Spinal cord (tissue), 10 donors: ENCODE measurements around the gene ZBTB16. TPM values are rescaled to one million over a fixed set of nuclear protein-coding genes. Genes with fewer than 3 reads are reported as not detected.

Experiments
- DNase-seq, 6 donors: peaks; one replicate each; pipeline versions ENCODE4 v3.0.0 to v3.0.0-alpha.2; 2013 to 2015; ENCODE audit warnings: low spot score in 6 of 6, low read depth in 4 of 6
- H3K27ac ChIP-seq: one replicate; pipeline ENCODE4 v1.5.1; 2013; ENCODE audit warnings: low read depth, low read length, control low read depth
- H3K27me3 ChIP-seq: one replicate; pipeline ENCODE4 v1.6.1; 2013; ENCODE audit warnings: low read length; ENCODE audit not compliant: control insufficient read depth, insufficient read depth
- H3K36me3 ChIP-seq: one replicate; pipeline ENCODE4 v1.6.1; 2013; ENCODE audit warnings: low read length; ENCODE audit not compliant: control insufficient read depth, insufficient read depth
- H3K4me1 ChIP-seq: one replicate; pipeline ENCODE4 v1.6.1; 2013; ENCODE audit warnings: low read length; ENCODE audit not compliant: control insufficient read depth, insufficient read depth
- H3K4me3 ChIP-seq: one replicate; pipeline ENCODE4 v1.5.1; 2013; ENCODE audit warnings: low read depth, low read length, control low read depth
- H3K9me3 ChIP-seq: one replicate; pipeline ENCODE4 v1.6.1; 2013; ENCODE audit warnings: low read length; ENCODE audit not compliant: control insufficient read depth, insufficient read depth
- WGBS: methylation state at CpG from one replicate; pipeline ENCODE4 v1.1.5; 2013; ENCODE audit warnings: missing lambda C conversion rate; ENCODE audit not compliant: insufficient coverage; 5-methylcytosine and 5-hydroxymethylcytosine counted together
- polyA plus RNA-seq, 2 donors: library from polyadenylated mRNA; unstranded; fragments of 120-200 nt; gene quantifications; one replicate each; pipeline ENCODE4 v1.2.1, GENCODE V29; 2013; ENCODE audit not compliant: insufficient read length in 2 of 2
- total RNA-seq, 2 donors: library from RNA; depleted of rRNA in 1 of 2; stranded (reverse); fragments of 120-200 nt in 1 of 2; fragments of >200 nt in 1 of 2; gene quantifications; one replicate each; pipeline versions ENCODE4 v1.2.3 to v1.2.4, GENCODE V29; 2013 to 2014
- donor health status: healthy.

Gene ZBTB16
- total and polyA plus RNA-seq, 4 donors = 4.5 to 17.9 (median 9.2) TPM

GRCh38 chr11:114061048-114061680 is 1.7 kb downstream of the ZBTB16 start:
- WGBS = under 1% methylated on average over 44 of the region's 45 CpGs
- peak in 2 of 6 donors; percentile 68 to 75 for DNase-seq
- Histone ChIP-seq H3K27ac (peak overlapping the region; percentile 67), H3K4me3 (peak overlapping the region; percentile 76), H3K27me3 (peaks cover 25% of the 10 kb centered on the region), H3K4me1 (peaks cover 34% of the 10 kb centered on the region), H3K9me3 (no peaks in the 10 kb centered on the region), H3K36me3 (peaks cover 16% of the 10 kb centered on the region)

DNA sequence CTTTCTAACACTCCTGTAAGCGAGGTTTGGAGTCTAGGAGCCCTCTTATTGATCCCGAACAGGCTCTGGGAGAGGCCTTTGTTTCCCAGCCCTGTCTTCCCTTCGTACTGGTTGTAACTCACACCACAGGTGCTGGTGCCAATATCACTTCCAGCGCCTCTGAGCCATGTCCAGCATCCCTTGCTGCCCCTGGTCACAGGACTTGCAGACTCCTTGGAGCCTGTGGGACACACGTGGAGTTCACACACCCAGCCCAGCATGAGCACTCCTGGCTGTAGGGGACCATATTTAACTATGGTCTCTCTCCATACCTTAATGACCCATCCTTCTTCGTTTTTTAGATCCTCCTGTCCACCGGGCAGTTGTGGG is 2.2 kb downstream of the ZBTB16 start:
- WGBS = 19% methylated on average over 5 of the region's 7 CpGs
- no peak for DNase-seq
- Histone ChIP-seq H3K27ac (peak overlapping the region; percentile 67), H3K4me1 (peaks cover 34% of the 10 kb centered on the region), H3K4me3 (peak overlapping the region; percentile 76), H3K9me3 (no peaks in the 10 kb centered on the region), H3K27me3 (peaks cover 25% of the 10 kb centered on the region), H3K36me3 (peaks cover 16% of the 10 kb centered on the region)

DNA sequence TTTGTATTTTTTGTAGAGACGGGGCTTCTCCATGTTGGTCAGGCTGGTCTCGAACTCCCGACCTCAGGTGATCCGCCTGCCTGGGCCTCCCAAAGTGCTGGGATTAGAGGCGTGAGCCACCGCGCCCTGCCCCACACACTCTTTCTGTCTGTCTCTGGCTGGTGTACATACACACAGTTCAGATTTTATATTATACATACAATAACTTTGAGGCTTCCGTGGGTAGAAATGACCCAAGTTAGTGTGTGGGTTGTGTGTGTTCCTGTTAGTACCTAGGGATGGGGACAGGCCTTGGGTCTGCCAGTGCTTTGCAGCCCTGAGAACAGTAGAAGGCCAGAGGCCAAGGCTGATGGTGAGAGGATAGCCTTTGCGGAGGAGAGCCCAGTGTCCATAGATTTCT is 2.8 kb downstream of the ZBTB16 start:
- WGBS = 87% methylated on average over 5 of the region's 9 CpGs
- DNase-seq = no peak
- peaks cover 34% of the 10 kb centered on the region for H3K4me1 ChIP-seq
- H3K9me3 ChIP-seq = no peaks in the 10 kb centered on the region
- no peak overlapping the region for H3K4me3 ChIP-seq
- H3K36me3 ChIP-seq = peaks cover 16% of the 10 kb centered on the region
- H3K27ac ChIP-seq = no peak overlapping the region
- H3K27me3 ChIP-seq = peaks cover 25% of the 10 kb centered on the region

DNA sequence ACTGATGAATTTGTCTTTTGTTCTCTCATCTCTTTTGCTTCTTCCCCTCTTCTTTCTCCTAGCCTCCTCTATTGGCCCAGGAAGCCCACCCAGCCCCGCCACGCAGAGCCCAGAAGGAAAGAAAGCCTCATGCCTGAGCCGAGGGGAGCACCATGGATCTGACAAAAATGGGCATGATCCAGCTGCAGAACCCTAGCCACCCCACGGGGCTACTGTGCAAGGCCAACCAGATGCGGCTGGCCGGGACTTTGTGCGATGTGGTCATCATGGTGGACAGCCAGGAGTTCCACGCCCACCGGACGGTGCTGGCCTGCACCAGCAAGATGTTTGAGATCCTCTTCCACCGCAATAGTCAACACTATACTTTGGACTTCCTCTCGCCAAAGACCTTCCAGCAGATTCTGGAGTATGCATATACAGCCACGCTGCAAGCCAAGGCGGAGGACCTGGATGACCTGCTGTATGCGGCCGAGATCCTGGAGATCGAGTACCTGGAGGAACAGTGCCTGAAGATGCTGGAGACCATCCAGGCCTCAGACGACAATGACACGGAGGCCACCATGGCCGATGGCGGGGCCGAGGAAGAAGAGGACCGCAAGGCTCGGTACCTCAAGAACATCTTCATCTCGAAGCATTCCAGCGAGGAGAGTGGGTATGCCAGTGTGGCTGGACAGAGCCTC is 3.8 kb downstream of the ZBTB16 start:
- Histone ChIP-seq H3K36me3 (peaks cover 16% of the 10 kb centered on the region), H3K4me3 (no peak overlapping the region), H3K9me3 (no peaks in the 10 kb centered on the region), H3K27me3 (peaks cover 17% of the 10 kb centered on the region), H3K27ac (no peak overlapping the region), H3K4me1 (peaks cover 29% of the 10 kb centered on the region)
- 96% methylated on average over 25 of the region's 26 CpGs for WGBS
- DNase-seq = no peak

DNA sequence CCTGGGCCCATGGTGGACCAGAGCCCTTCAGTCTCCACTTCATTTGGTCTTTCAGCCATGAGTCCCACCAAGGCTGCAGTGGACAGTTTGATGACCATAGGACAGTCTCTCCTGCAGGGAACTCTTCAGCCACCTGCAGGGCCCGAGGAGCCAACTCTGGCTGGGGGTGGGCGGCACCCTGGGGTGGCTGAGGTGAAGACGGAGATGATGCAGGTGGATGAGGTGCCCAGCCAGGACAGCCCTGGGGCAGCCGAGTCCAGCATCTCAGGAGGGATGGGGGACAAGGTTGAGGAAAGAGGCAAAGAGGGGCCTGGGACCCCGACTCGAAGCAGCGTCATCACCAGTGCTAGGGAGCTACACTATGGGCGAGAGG is 4.3 kb downstream of the ZBTB16 start:
- 93% methylated on average over 8 of the region's 8 CpGs for WGBS
- peaks cover 12% of the 10 kb centered on the region for H3K27me3 ChIP-seq
- DNase-seq = no peak
- no peak overlapping the region for H3K27ac ChIP-seq
- H3K4me1 ChIP-seq = peaks cover 24% of the 10 kb centered on the region
- H3K9me3 ChIP-seq = no peaks in the 10 kb centered on the region
- no peak overlapping the region for H3K4me3 ChIP-seq
- peaks cover 16% of the 10 kb centered on the region for H3K36me3 ChIP-seq

- Histone ChIP-seq H3K27ac (no peak overlapping the region), H3K36me3 (peaks cover 16% of the 10 kb centered on the region), H3K27me3 (peaks cover 9% of the 10 kb centered on the region), H3K9me3 (no peaks in the 10 kb centered on the region), H3K4me3 (no peak overlapping the region), H3K4me1 (peaks cover 20% of the 10 kb centered on the region)
- DNase-seq = no peak
- WGBS = 89% methylated on average over 14 of the region's 14 CpGs
Measured at GRCh38 chr11:114064216-114064615, 4.7 kb downstream of the ZBTB16 start.

DNA sequence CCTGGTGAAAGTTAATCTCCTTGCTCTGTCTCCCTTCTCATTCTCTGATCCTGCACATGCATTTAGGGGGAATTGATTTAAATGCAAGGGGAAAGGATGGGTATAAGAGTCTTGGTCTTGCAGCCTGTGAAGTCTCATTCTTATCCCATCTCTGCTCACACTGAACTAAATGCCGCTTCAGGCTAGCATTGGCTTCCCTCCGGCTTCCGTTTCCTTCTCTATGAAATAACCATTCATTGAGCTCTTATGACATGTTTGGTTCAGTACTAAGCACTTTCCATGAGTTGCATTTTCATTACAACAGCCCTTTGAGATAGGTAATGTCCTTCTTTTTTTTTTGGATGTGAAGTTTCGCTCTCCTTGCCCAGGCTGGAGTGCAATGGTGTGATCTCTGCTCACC is 5.6 kb downstream of the ZBTB16 start:
- Histone ChIP-seq H3K27ac (no peak overlapping the region), H3K9me3 (no peaks in the 10 kb centered on the region), H3K4me3 (no peak overlapping the region), H3K36me3 (peaks cover 16% of the 10 kb centered on the region), H3K4me1 (peaks cover 13% of the 10 kb centered on the region), H3K27me3 (peaks cover 9% of the 10 kb centered on the region)
- DNase-seq = no peak
- WGBS = 87% methylated on average over 3 of the region's 4 CpGs

GRCh38 chr11:114066046-114066648 is 6.6 kb downstream of the ZBTB16 start:
- no peak for DNase-seq
- Histone ChIP-seq H3K9me3 (no peaks in the 10 kb centered on the region), H3K27ac (no peak overlapping the region), H3K27me3 (peaks cover 9% of the 10 kb centered on the region), H3K4me1 (peaks cover 11% of the 10 kb centered on the region), H3K36me3 (peaks cover 16% of the 10 kb centered on the region), H3K4me3 (no peak overlapping the region)
- 98% methylated on average over 5 of the region's 14 CpGs for WGBS

DNA sequence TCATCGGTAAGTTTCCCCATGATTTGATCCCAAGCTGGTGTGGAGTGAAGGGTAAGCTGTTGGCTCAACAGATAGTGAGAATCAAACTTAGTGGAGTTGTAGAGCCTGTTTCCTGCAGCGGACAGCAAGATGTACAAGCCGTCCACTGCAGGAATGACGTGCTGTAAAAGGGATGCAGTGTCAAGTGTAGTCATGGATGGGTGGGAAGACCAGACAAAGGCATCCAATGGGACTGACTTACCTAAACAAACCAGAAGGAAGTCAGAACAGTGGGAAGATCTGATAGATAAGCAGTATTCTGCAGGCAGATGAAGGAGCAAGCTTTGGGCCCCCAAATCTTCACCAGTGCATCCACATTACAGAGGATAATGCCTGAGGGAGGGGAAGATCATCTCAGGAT is 8.8 kb downstream of the ZBTB16 start:
- Histone ChIP-seq H3K4me1 (peaks cover 3% of the 10 kb centered on the region), H3K27ac (no peak overlapping the region), H3K27me3 (no peaks in the 10 kb centered on the region), H3K4me3 (no peak overlapping the region), H3K9me3 (no peaks in the 10 kb centered on the region), H3K36me3 (peaks cover 12% of the 10 kb centered on the region)
- WGBS = 96% methylated on average over 4 of the region's 4 CpGs
- DNase-seq = no peak
